Hypothalamus (tissue), 51 donors: ENCODE measurements around the gene SFTPA2.
"Not testable (repeated sequence)": the region's sequence is repeated elsewhere in the genome, so short reads cannot be mapped to it uniquely, and the experiment has no call there.

Experiments
- DNase-seq, 51 donors: peaks; one replicate each; lab custom pipeline; 2025; lab: John Stamatoyannopoulos, UW

The SFTPA2 gene

GRCh38 chr10:79561257-79561656 lies 1.1 kb upstream of the SFTPA2 start:
- no peak for DNase-seq

GRCh38 chr10:79559726-79560125 lies 481 bp downstream of the SFTPA2 start:
- DNase-seq: no peak

GRCh38 chr10:79556961-79557360 lies 3.2 kb downstream of the SFTPA2 start:
- DNase-seq: not testable (repeated sequence)

- no peak for DNase-seq
These were observed 4.6 kb downstream of the SFTPA2 start for GRCh38 chr10:79555354-79556309.

- no peak for DNase-seq
These were observed 8.1 kb downstream of the SFTPA2 start for GRCh38 chr10:79552143-79552542.

- no peak for DNase-seq
These were observed 12.2 kb downstream of the SFTPA2 start for GRCh38 chr10:79547973-79548372.

GRCh38 chr10:79547128-79547527 lies 13.1 kb downstream of the SFTPA2 start:
- DNase-seq: not testable (repeated sequence)

GRCh38 chr10:79544926-79545659 lies 15.1 kb downstream of the SFTPA2 start:
- not testable (repeated sequence) for DNase-seq

GRCh38 chr10:79544408-79544807 lies 15.8 kb downstream of the SFTPA2 start:
- not testable (repeated sequence) for DNase-seq

GRCh38 chr10:79542626-79543025 lies 17.6 kb downstream of the SFTPA2 start:
- DNase-seq: no peak

GRCh38 chr10:79540930-79541329 lies 19.3 kb downstream of the SFTPA2 start:
- not testable (repeated sequence) for DNase-seq

GRCh38 chr10:79538311-79538710 lies 21.9 kb downstream of the SFTPA2 start:
- not testable (repeated sequence) for DNase-seq

GRCh38 chr10:79533903-79534175 lies 26.4 kb downstream of the SFTPA2 start:
- DNase-seq: not testable (repeated sequence)

GRCh38 chr10:79533142-79533902 lies 26.9 kb downstream of the SFTPA2 start:
- DNase-seq: not testable (repeated sequence)

GRCh38 chr10:79528261-79528660 lies 31.9 kb downstream of the SFTPA2 start:
- DNase-seq: not testable (repeated sequence)

- not testable (repeated sequence) for DNase-seq
These were observed 35.0 kb downstream of the SFTPA2 start for GRCh38 chr10:79525049-79525710.

- not testable (repeated sequence) for DNase-seq
These were observed 36.9 kb downstream of the SFTPA2 start for GRCh38 chr10:79523157-79523853.

GRCh38 chr10:79522464-79522863 lies 37.7 kb downstream of the SFTPA2 start:
- DNase-seq: not testable (repeated sequence)

- not testable (repeated sequence) for DNase-seq
These were observed 38.5 kb downstream of the SFTPA2 start for GRCh38 chr10:79521751-79522150.

GRCh38 chr10:79517567-79517966 lies 42.6 kb downstream of the SFTPA2 start:
- DNase-seq: not testable (repeated sequence)
